Caco-2 (cell line): Measurements from ENCODE around the gene GRIK4. TPM values are rescaled to one million over a fixed set of nuclear protein-coding genes. Genes with fewer than 3 reads are reported as not detected.

ENCODE experiments used
- BruUV-seq: library from RNA; stranded (reverse); fragments of 400-500 nt; replicated peaks from 2 replicates; lab custom pipeline; 2021; lab: Mats Ljungman, UMichigan
- CTCF ChIA-PET: fragments of 300-600 bp; sonication (Branson Sonifier 250); formaldehyde crosslinking; loops from one replicate; lab custom pipeline; 2022; ENCODE audit warnings: antibody characterized with exemption; lab: Charles Lee
- POLR2A ChIA-PET: fragments of 300-600 bp; sonication (Branson Sonifier 250); formaldehyde crosslinking; loops from one replicate; lab custom pipeline; 2022; ENCODE audit warnings: antibody characterized with exemption; lab: Charles Lee
- DNase-seq, 2 experiments: peaks; one replicate each; pipeline versions ENCODE4 v3.0.0 to v3.0.0-alpha.2; 2020 to 2022
- H3K27me3 ChIP-seq: replicated peaks from 2 replicates; pipeline ENCODE4 v1.6.0; 2011; ENCODE audit warnings: low read length; ENCODE audit not compliant: control insufficient read depth, insufficient read depth
- H3K36me3 ChIP-seq: 2 replicates; pipeline ENCODE4 v1.5.1; 2011; ENCODE audit warnings: low read length; ENCODE audit not compliant: control insufficient read depth, insufficient read depth
- H3K4me1 ChIP-seq: fragments of 250-450 bp; sonication (Bioruptor Pico); 2 replicates; pipeline ENCODE4 v1.5.1; 2020; ENCODE audit warnings: mild to moderate bottlenecking
- H3K4me3 ChIP-seq: 2 replicates; pipeline ENCODE4 v1.5.1; 2011; ENCODE audit warnings: low read depth, mild to moderate bottlenecking, control low read depth, low read length
- H3K9me3 ChIP-seq: fragments of 250-450 bp; sonication (Bioruptor Pico); 2 replicates; pipeline ENCODE4 v1.5.1; 2020; ENCODE audit warnings: mild to moderate bottlenecking, moderate library complexity
- H3K27ac Mint-ChIP-seq: one replicate; pipeline ENCODE4 v1.8.0; 2022; ENCODE audit warnings: mixed read lengths; ENCODE audit not compliant: unreplicated experiment
- H3K27me3 Mint-ChIP-seq: one replicate; pipeline ENCODE4 v1.8.0; 2022; ENCODE audit warnings: mixed read lengths; ENCODE audit not compliant: insufficient read depth, unreplicated experiment
- H3K36me3 Mint-ChIP-seq: one replicate; pipeline ENCODE4 v1.8.0; 2022; ENCODE audit warnings: mild to moderate bottlenecking, mixed read lengths; ENCODE audit not compliant: insufficient read depth, unreplicated experiment
- H3K4me1 Mint-ChIP-seq: one replicate; pipeline ENCODE4 v1.8.0; 2022; ENCODE audit warnings: low read depth, mixed read lengths; ENCODE audit not compliant: unreplicated experiment
- H3K4me3 Mint-ChIP-seq: one replicate; pipeline ENCODE4 v1.8.0; 2022; ENCODE audit warnings: mild to moderate bottlenecking, moderate library complexity, mixed read lengths; ENCODE audit not compliant: unreplicated experiment
- H3K9me3 Mint-ChIP-seq: one replicate; pipeline ENCODE4 v1.8.0; 2022; ENCODE audit warnings: mixed read lengths; ENCODE audit not compliant: unreplicated experiment
- intact Hi-C: fragments of 100-400 bp; cut with micrococcal nuclease; formaldehyde crosslinking; loops from one replicate; pipeline ENCODE4 v1.10.0; 2022; ENCODE audit not compliant: unreplicated experiment
- total RNA-seq: library from RNA; stranded (reverse); gene quantifications from 2 replicates; pipeline ENCODE4 v1.2.3, GENCODE V29; 2022
- TF ChIP-seq, protein P1 (sequence below), 2 experiments: fragments of 200-600 bp in 1 of 2; IDR thresholded peaks; 1 replicate in 1 of 2; 2 replicates in 1 of 2; pipeline versions ENCODE4 v1.5.1 to v1.8.0; 2011 to 2022; ENCODE audit warnings: antibody characterized with exemption in 1 of 2, control low read depth in 1 of 2, inconsistent platforms in 1 of 2, low read depth in 1 of 2, low read length in 1 of 2, mild to moderate bottlenecking in 1 of 2, moderate library complexity in 1 of 2; ENCODE audit not compliant: insufficient read depth in 1 of 2, severe bottlenecking in 1 of 2, unreplicated experiment in 1 of 2

Gene GRIK4
- total RNA-seq, 1 experiment from 2014 or later = 2.0 TPM

- no peaks in the 10 kb centered on the region for H3K9me3 Mint-ChIP-seq
- Histone ChIP-seq H3K36me3 (no peaks in the 10 kb centered on the region), H3K27me3 (no peaks in the 10 kb centered on the region), H3K9me3 (no peaks in the 10 kb centered on the region), H3K4me1 (no peaks in the 10 kb centered on the region), H3K4me3 (no peak overlapping the region)
- POLR2A ChIA-PET = no interaction called here
- H3K36me3 Mint-ChIP-seq = no peaks in the 10 kb centered on the region
- no peak overlapping the region for H3K27ac Mint-ChIP-seq
- H3K27me3 Mint-ChIP-seq = no peaks in the 10 kb centered on the region
- intact Hi-C loops = loop anchor here (1.0 kb wide), 2 partner anchors 37 to 137 kb away; partner anchors contain the start of gene GRIK4
- no TSS peak for BruUV-seq
- CTCF ChIA-PET = interaction anchor here (0.7 to 1.9 kb wide), 5 partner anchors 8 to 343 kb away, joined by 3 to 6 read pairs (median 4); no protein-coding TSS in a partner anchor
- H3K4me3 Mint-ChIP-seq = no peak overlapping the region
- H3K4me1 Mint-ChIP-seq = peaks cover 5% of the 10 kb centered on the region
- TF ChIP-seq, protein P1, sequence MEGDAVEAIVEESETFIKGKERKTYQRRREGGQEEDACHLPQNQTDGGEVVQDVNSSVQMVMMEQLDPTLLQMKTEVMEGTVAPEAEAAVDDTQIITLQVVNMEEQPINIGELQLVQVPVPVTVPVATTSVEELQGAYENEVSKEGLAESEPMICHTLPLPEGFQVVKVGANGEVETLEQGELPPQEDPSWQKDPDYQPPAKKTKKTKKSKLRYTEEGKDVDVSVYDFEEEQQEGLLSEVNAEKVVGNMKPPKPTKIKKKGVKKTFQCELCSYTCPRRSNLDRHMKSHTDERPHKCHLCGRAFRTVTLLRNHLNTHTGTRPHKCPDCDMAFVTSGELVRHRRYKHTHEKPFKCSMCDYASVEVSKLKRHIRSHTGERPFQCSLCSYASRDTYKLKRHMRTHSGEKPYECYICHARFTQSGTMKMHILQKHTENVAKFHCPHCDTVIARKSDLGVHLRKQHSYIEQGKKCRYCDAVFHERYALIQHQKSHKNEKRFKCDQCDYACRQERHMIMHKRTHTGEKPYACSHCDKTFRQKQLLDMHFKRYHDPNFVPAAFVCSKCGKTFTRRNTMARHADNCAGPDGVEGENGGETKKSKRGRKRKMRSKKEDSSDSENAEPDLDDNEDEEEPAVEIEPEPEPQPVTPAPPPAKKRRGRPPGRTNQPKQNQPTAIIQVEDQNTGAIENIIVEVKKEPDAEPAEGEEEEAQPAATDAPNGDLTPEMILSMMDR (IDR thresholded peaks at IDR 0.05; ENCODE audit: insufficient read depth in 1 of 2, low read depth in 1 of 2, low read length in 1 of 2, severe bottlenecking in 1 of 2, unreplicated experiment in 1 of 2) = no peak
- DNase-seq = no peak
These were observed 37.2 kb downstream of the GRIK4 start for GRCh38 chr11:120548682-120549209.

- Mint-ChIP-seq H3K9me3 (no peaks in the 10 kb centered on the region), H3K27me3 (no peaks in the 10 kb centered on the region), H3K27ac (no peak overlapping the region), H3K36me3 (no peaks in the 10 kb centered on the region), H3K4me3 (no peak overlapping the region), H3K4me1 (peaks cover 5% of the 10 kb centered on the region)
- H3K4me3 ChIP-seq = no peak overlapping the region
- H3K4me1 ChIP-seq = no peaks in the 10 kb centered on the region
- TF ChIP-seq, protein P1 (IDR thresholded peaks at IDR 0.05; ENCODE audit: insufficient read depth in 1 of 2, low read depth in 1 of 2, low read length in 1 of 2, severe bottlenecking in 1 of 2, unreplicated experiment in 1 of 2) = no peak
- DNase-seq = no peak
- H3K27me3 ChIP-seq = no peaks in the 10 kb centered on the region
- no TSS peak for BruUV-seq
- H3K36me3 ChIP-seq = no peaks in the 10 kb centered on the region
- intact Hi-C loops = no loop called here
- POLR2A ChIA-PET = no interaction called here
- no peaks in the 10 kb centered on the region for H3K9me3 ChIP-seq
- CTCF ChIA-PET = interaction anchor here (0.7 to 1.9 kb wide), 3 partner anchors 40 to 342 kb away, joined by 4 to 6 read pairs (median 4); no protein-coding TSS in a partner anchor
These were observed 37.8 kb downstream of the GRIK4 start for GRCh38 chr11:120549346-120549745.

GRCh38 chr11:120550007-120550406 is 38.5 kb downstream of the GRIK4 start:
- no peaks in the 10 kb centered on the region for H3K9me3 ChIP-seq
- no peak overlapping the region for H3K4me3 ChIP-seq
- H3K4me3 Mint-ChIP-seq = no peak overlapping the region
- H3K27me3 ChIP-seq = no peaks in the 10 kb centered on the region
- ChIA-PET POLR2A (no interaction called here), CTCF (no interaction called here)
- H3K27ac Mint-ChIP-seq = no peak overlapping the region
- TF ChIP-seq, protein P1 (IDR thresholded peaks at IDR 0.05; ENCODE audit: insufficient read depth in 1 of 2, low read depth in 1 of 2, low read length in 1 of 2, severe bottlenecking in 1 of 2, unreplicated experiment in 1 of 2) = no peak
- no peaks in the 10 kb centered on the region for H3K36me3 Mint-ChIP-seq
- H3K9me3 Mint-ChIP-seq = no peaks in the 10 kb centered on the region
- H3K4me1 ChIP-seq = no peaks in the 10 kb centered on the region
- peaks cover 5% of the 10 kb centered on the region for H3K4me1 Mint-ChIP-seq
- intact Hi-C loops = no loop called here
- no peaks in the 10 kb centered on the region for H3K27me3 Mint-ChIP-seq
- no TSS peak for BruUV-seq
- no peaks in the 10 kb centered on the region for H3K36me3 ChIP-seq
- no peak for DNase-seq
